Activated CD4-positive, CD25-positive, alpha-beta regulatory T cell treated with anti-CD3 and anti-CD28 coated beads, Interleukin-2, amount 50 U/mL, for 72 hours (primary cell): ENCODE measurements around the gene FAM216A.
"Not testable (repeated sequence)": the region's sequence is repeated elsewhere in the genome, so short reads cannot be mapped to it uniquely, and the experiment has no call there.

Source experiments
- DNase-seq: peaks from one replicate; pipeline ENCODE4 v3.0.0; 2021

FAM216A gene

GRCh38 chr12:110501399-110501751, 32.7 kb downstream of the FAM216A start:
- DNase-seq = no peak

- peak; percentile 98 for DNase-seq
Observed at GRCh38 chr12:110501752-110502738, 33.4 kb downstream of the FAM216A start, which contains the start of the genes RAD9B and VPS29. Gene RAD9B (plus strand): TSS chr12:110502331. CDS start chr12:110502338, 7 bp downstream. Gene VPS29 (minus strand): TSS chr12:110502111. CDS start chr12:110502051, 60 bp downstream.

DNA sequence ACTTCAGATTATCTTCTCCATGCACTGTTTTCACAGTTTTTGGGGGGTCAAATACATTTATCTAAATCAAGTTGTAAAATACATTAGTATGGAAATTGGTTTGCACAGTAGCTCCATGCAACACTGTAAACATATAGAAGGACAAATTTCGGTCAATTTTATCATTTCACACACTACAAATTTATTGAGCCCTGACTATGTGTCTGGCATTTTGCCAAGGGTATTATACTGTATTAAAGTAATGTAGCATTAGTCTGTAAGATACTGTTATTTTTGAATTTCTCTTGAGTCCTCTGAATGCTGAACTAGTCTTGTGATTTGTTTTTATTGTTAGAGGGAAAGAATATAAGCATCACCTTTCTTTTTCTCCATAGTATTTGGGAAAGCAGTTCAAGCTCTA, 34.8 kb downstream of the FAM216A start:
- DNase-seq = no peak

- DNase-seq = no peak
Observed at GRCh38 chr12:110505332-110505731, 36.7 kb downstream of the FAM216A start.

DNA sequence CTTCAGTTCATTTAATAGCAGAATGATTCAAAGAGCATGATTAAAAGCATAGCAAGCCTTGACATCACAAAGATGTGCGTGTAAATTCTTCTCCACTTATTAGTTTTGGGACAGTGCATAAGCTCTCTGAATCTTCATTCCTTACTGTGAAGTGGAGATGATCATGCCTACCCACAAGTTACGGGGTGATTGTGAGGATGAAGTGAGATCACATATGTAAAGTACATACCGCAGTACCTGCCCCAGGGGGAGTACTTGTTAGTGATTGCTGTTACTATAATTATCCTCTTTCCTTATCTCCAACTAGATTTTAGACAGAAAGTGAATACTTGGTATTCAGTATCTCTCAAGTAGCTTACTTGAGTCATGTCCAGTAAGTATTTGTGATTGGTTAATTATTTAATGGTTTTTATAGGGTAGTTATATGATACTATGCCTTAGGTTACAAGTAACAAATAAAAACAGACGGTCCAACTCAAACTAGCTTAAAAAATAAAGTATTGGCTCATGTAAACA, 39.5 kb downstream of the FAM216A start:
- DNase-seq = no peak

DNA sequence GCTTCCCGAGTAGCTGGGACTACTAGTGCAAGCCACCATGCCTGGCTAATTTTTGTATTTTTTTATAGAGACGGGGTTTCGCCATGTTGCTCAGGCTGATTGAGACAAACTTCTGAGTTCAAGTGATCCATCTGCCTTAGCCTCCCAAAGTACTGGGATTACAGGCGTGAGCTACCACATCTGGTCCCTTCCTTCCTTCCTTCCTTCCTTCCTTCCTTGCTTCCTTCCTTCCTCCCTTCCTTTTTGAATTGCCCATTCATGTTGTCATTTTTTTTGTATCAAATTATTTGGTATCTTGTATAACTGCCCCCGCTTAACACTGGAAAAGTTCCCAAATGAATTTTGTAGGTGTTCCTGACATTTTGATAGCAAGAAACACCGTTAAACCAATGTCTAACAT, 45.2 kb downstream of the FAM216A start:
- no peak for DNase-seq

DNA sequence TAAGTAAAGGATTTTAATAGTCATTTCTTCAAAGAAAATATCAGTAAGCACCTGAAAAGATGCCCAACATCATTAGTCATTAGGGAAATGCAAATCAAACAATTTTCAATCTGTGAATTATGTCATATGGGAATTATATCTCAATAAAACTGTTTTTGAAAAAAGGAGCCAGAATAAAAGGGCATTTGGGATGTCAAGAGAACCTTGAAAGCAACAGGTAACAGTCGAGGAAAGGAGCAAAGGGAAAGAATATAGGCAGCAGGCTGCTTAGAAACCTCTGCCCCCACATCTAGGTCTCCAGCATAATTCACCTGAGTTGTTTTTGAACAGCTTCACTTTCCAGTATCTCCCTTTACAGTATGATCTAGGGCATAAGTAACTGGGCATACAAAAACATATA, 45.7 kb downstream of the FAM216A start:
- DNase-seq = no peak

GRCh38 chr12:110516995-110517394, 48.4 kb downstream of the FAM216A start:
- no peak for DNase-seq

GRCh38 chr12:110518014-110518413, 49.4 kb downstream of the FAM216A start:
- DNase-seq = not testable (repeated sequence)

DNA sequence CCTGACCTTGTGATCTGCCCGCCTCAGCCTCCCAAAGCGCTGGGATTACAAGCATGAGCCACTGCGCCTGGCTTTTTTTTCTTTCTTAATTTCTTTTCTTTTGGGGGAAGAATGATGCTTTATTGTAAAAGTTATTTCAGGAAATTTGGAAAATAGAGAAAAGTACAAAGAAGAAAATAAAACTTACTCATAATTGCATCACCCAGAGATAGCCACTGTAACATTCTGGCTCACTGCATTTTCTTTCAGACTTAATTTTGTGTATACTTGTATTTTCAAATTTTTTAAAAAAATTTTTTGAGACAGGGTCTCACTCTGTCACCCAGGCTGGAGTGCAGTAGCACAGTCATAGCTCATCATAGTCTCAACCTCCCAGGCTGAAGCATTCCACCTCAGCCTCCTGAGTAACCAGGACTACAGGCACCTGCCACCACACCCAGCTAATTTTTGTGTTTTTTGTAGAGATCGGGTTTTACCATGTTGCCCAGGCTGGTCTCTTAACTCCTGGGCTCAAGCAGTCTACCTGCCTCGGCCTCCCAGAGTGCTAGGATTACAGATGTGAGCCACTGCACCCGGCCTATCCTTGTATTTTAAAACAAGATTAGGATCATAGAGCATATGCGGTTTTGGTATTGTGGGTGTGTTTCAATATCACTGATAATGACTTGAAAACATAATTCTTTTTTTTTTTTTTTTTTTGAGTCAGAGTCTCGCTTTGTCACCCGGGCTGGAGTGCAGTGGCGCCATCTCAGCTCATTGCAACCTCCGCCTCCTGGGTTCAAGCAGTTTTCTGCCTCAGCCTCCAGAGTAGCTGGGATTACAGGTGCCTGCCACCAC, 52.4 kb downstream of the FAM216A start:
- DNase-seq = not testable (repeated sequence)

DNA sequence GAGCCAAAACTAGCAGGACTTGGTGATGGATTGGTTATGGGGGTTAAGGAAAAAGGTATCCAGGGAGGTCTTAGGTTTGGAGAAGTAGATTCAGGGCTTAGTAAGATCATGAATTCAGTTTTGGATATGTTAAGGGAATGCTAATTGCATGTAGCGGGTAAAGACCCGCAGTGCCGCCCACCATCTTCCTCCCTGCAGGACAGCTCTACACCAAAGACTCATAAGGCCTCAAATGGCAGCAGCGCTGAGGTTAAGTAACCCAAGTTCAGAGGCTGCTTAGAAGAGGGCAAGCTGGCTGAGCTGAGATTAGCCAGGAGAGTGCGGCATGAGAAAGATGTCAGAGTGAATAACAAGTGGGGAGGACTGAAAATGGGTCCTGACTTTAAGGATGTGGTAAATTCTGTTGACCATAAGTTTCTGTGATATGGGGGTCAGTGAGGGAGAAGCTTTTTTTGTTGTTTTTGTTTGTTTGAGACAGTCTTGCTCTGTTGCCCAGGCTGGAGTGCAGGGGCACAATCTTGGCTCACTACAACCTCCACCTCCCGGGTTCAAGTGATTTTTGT, 59.7 kb downstream of the FAM216A start:
- DNase-seq = no peak

DNA sequence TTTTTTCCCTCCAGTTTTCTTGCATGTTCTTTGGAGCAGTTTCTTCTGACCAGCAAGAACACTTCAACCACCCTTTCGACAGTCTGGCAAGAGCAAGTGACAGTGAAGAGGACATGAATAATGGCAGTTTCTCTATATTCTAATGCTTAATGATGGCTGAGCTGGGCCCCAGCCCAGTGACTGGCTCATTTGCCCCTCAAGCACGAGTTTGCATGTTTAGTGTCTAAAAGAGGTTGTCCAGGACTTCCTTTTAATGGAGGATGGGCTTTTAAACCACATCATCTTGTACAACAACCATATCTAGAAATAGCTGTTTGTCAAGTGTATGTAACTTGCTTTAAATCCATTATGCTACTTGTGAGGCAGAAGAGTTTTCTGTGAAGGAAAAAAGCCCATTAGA, 61.9 kb downstream of the FAM216A start:
- no peak for DNase-seq

DNA sequence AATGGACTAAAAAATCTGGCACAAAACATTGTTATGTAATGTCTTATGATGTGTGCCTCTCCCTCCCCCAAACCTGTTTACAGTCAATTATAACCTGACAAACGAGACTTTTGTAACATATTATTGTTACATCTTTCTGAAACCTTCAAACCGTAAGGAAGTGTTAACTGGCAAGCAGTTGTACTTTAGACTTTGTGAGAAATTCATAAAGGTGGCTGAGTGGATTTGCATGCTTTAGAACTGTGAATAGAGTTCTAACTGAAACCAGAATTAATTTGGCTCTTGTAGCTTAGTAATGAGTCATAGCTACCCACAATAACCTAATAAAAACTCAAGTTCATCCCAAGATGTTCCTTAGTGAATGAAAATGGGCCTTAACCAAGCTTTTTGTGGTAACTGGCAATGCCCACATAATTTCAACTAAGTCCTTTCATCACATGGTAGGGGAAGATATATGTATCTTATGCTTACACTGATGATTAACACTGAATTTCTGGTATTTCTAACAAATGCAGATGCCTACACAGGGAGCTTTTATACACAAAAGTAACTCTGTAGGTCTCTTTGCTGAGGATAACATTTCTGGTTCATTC, 63.2 kb downstream of the FAM216A start:
- no peak for DNase-seq

DNA sequence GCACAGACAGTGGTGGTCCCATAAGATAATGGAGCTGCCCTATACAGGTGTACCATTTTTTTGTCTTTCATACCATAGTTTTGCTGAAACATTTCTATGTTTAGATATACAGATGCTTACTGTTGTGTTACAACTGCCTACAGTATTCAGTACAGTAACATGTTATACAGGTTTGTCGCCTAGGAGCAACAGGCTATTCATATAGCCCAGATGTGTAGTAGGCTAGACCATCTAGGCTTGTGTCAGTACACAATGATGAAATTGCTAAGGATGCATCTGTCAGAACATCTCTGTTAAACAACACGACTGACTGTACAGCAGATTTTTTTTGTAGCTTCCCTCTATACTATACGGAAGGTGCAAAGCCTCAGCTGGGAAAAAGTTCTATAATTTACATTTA, 64.0 kb downstream of the FAM216A start:
- DNase-seq = no peak

GRCh38 chr12:110533607-110534006, 65.0 kb downstream of the FAM216A start:
- DNase-seq = no peak

GRCh38 chr12:110534811-110535210, 66.2 kb downstream of the FAM216A start:
- no peak for DNase-seq

DNA sequence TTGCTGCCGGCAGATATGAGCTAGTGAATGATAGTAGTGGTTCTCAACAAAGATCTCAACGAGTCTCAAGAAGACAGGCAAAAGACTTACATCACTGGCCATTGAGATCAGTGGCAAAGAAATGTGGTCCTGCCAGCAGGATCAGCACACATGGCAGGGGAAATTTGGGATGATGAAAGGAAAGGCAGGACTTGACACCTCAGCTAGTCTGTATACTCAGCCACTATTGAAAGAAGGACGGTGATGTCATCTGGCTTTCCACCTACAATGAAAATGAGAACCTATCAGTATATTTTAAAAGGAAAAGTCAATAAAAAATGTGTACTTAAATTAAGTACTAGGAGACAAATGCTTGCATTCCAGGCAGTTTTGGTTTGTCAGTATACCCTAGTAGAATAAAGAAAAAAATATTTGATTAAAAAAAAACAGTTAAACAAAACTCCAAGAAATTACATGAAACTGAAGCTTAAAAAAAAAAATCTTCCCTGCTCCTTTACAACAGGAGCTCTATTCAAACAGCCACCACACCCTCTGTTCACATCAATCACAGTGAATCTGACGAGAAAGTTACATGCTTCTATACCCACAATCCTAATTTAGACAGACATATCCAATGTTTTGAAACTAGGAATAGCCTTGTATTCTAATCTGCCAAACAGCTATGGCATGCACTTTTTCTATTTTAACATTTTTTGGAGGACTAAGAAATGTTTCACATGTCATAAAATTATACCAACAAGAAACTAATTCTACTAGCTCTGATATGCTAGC, 68.4 kb downstream of the FAM216A start:
- DNase-seq = no peak

- DNase-seq = no peak
Observed at GRCh38 chr12:110537605-110538409, 69.2 kb downstream of the FAM216A start.

GRCh38 chr12:110538869-110539622, 70.4 kb downstream of the FAM216A start:
- no peak for DNase-seq
